HG03025 (cell line): ENCODE results near the gene TSC22D1.
"Not testable (repeated sequence)": the region's sequence is repeated elsewhere in the genome, so short reads cannot be mapped to it uniquely, and the experiment has no call there.

Source experiments
- ATAC-seq: cut with Tn5 transposase; IDR thresholded peaks from one replicate; pipeline ENCODE4 v1.9.1; 2021; ENCODE audit warnings: mild to moderate bottlenecking, moderate library complexity; ENCODE audit not compliant: unreplicated experiment, low FRiP score

Gene TSC22D1

DNA sequence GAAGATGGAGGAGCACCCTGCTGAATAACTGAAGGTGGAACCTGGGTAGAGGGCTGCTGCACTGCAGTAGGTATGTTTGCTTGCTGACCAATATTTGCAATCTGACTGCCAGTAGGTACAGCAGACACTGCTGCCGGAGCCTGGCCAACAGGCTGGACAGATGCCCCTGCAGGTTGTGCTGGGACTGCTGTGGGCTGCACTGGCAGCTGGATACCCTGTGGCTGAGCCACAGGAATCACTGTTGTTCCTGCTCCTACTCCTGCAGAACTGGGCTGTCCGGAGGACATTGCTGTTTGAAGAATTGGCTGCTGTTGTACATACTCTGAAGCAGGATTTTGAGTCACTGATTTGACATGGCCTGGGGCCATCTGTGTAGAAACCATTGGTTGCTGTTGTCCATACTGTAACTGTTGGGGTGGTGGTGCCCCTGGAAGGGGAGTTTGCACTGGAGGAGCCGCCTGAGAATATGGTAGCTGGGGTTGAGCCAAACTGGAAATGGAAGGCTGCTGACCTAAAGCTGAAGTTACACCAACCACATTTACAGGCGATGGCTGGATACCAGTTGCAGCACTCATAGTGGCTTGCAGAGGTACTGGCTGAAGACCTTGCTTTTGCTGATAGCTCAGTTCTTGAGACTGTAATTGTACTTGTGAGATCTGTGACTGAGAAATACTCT is 2.2 kb downstream of the TSC22D1 start:
- ATAC-seq, result no peak

DNA sequence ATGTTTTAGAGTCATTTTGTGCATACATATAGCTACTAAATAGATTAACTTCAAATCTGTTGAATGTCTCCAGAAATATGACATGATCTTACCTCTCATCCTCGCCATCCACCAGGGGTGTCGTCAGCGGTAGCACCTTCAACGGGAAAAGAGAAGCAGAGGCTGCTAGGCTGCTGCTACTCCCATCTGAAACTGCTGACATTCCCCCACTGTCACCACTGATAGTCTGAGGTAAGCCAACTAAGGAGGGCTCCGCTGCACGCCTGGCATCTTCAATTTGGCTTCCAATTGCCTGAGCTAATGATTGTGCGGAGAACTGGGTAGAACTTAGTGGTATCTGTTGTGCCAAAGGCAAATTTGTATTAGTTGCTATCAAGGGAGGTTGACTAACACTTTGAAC is 3.1 kb downstream of the TSC22D1 start:
- ATAC-seq, result no peak

DNA sequence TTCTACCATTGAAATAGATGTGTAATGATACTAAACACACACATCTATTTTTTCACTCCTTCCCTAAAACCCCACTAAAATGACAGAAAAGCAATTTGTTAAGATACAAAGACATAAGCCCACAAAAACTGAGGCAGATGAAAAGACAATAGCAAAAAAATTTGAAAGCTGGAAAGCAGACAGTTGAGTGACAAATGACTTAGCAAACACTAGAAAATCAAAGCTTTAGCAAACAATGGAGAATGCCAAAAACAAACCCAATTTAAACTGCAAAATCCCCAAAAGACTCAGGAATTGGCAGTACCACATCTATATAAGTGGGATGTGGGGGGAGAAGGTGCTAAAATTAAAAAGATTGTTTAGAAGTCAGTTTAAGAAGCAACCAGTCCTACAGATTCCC is 9.5 kb downstream of the TSC22D1 start:
- ATAC-seq, result no peak

DNA sequence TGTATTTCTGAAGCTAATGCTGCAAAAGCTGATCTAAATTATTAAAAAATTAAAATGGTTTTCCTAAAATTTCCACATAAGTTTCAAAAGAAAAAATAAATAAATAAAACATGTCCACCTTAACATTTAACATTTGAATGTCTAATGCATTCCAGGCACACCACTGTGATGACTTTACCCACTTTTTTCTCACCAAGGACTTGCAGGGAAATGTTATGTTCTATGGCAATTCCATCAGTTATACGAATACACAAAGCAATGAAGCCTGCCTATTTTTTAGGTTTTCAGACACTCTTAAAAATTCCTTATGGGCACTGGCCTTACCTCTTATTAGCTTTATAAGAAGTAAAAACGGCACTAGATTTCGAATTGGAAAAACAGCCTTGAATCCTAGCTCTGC is 10.2 kb downstream of the TSC22D1 start:
- no peak for ATAC-seq

DNA sequence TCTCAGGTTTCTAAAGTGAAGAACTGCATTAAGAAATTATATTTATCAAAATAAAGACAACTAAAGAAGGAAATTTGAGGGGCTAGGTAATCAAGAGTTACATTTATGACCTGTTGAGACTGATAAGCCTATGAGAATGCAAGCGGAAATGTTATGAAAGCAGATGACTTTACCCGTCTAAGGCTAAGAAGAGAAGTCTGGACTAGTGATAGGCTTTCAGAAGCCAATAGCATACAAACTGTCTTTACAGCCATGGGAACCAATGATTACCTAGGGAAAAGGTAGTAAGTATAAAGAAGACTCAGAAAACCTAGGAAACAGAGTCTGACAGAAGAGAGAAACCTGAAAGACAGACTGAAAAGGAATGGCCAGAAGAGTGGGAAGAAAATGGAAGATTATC is 11.2 kb downstream of the TSC22D1 start:
- ATAC-seq, result no peak

DNA sequence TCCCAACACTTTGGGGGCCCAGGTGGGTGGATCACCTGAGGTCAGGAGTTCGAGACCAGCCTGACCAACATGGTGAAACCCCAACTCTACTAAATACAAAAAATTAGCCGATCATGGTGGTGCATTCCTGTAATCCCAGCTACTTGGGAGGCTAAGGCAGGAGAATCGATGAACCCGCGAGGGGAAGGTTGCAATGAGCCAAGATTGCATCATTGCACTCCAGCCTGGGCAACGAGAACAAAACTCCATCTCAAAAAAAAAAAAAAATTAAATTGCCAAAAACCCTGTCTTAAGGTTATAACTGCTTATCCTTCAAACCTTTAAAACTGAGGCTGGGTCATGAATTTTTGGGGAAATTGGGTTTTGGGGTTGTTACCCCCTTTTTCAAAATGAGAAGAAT is 13.3 kb downstream of the TSC22D1 start:
- not testable (repeated sequence) for ATAC-seq

DNA sequence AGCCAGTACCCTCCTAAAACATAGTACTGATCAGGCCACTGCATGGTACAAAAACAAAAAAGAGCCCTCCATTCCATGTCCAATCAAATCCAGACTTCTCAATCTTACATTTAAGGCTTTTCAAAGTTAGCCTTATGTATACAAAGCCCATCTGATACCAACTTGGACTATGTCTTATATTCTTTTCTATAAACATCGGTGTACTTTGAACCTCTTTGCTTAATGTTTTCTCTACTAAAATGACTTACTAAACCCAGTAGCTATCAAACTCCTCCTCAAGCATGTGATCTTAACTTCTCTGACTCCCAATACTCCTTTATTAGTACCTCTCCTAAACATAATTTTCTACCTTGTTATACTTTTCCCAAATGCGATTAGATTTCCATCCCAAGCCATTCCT is 14.8 kb downstream of the TSC22D1 start:
- no peak for ATAC-seq

DNA sequence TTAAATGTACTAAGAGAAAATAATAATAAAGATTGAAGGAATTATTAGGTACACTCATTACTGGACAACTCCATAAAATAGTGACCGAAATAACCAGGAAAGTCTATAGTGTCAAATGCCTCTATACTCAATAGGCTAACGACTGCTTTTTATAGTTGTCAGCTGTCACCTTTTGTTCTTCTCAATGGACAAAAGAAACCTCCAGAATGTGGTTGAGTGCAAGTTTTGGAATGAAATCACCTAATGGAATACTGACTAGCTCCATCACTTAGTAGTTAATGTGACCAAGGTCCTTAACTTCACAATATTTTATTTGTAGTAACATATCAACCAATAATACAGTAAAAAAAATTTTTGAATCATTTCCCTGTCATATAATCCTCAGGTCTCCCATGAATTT is 18.1 kb downstream of the TSC22D1 start:
- no peak for ATAC-seq

DNA sequence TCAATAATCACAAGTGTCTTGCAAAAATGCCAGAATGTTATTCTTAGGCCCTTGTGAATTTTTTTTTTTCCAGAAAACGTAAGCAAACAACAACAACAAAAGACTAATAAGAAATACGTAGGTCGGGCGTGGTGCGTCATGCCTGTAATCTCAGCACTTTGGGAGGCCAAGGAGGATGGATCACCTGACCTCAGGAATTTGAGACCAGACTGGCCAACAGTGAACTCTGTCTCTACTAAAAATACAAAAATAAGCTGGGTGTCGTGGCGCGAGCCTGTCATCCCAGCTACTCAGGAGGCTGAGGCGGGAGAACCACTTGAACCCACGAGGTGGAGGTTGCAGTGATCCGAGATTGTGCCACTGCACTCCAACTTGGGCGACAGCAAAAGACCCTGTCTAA is 20.9 kb downstream of the TSC22D1 start:
- ATAC-seq, result no peak

DNA sequence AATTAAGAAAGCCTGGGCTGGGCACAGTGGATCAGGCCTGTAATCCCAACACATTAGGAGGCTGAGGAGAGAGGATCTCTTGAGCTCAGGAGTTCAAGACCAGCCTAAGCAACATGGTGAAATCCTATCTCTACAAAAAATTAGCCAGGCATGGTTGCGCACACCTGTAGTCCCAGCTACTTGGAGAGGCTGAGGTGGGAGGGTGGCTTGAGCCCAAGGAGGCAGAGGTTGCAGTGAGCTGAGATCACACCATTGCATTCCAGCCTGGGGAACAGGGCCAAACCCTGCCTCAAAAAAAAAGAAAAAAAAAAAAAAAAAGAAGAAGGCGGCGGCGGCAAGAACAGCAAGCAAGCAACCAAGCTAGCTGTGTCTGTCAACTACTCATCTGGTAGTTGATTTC is 26.7 kb downstream of the TSC22D1 start:
- ATAC-seq, result no peak

DNA sequence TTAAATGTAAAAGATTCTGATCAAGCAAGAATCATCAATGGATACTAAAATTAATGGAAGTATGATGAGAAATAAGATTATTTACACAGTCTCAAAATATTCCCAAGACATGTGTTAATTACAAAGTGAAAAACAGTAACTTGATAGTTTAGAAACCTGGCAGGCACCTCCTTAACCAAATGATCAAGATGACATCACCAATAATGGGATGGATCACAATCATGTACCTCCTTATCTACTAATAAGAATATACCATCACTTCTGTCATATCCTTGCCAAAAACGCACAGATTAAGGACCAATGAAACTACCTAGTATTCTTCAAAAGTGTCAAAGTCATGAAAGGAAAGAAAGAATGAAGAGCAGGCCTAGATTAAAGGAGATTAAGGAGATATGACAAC is 30.0 kb downstream of the TSC22D1 start:
- no peak for ATAC-seq

DNA sequence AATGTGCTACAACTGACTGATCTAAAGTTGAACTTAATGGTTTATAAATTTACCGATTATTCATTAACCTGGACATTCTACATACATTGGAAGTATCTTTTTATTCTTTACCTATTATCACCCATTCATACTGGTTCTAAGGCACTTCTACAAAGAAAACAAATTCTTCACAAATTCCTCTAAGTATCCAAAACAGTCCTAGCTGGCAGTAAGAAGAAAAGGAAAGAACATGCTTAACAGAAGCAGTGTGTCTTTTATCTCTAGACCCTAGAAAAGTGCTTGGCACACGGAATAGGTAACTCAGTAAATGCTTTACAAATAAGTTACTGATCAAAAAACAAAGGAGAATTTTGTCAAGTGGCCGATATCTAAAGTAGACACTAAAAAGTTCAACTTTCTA is 32.8 kb downstream of the TSC22D1 start:
- ATAC-seq, result no peak

DNA sequence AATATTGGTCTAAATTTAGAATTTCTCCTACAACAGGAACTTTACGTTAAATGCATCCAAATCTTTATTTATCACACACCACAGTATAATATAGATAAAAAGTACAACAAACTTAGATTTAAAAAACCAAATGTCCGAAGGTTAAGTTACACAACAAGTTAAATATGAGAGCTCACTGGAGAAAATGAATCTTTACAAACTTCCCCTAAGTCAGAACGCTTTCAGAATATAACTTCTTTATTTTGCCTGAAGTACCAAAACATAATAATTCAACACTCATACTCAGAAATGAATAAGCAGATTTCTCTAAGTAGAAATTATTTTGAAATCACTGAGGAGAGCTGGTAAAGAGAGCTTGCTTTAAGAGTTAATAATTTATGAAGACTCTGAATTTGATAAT is 33.8 kb downstream of the TSC22D1 start:
- no peak for ATAC-seq

DNA sequence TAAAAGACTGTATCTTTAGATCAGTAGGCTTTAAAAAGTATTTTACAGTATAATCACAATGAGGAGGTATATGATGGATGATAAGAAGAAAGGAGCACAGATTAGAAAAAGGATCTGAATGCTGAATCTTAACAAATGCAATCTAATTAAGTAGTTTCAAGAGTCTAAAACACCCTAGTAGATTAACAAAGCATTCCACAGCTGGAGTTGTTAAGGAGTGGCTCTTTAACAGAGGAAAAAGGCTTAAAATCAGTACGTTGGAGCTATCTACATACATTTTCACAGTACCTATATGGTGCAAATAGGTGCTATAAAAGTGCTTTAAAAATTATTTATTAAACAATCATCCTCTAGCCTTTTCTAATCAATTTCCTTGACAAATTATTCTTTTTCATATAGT is 34.5 kb downstream of the TSC22D1 start:
- ATAC-seq, result no peak

DNA sequence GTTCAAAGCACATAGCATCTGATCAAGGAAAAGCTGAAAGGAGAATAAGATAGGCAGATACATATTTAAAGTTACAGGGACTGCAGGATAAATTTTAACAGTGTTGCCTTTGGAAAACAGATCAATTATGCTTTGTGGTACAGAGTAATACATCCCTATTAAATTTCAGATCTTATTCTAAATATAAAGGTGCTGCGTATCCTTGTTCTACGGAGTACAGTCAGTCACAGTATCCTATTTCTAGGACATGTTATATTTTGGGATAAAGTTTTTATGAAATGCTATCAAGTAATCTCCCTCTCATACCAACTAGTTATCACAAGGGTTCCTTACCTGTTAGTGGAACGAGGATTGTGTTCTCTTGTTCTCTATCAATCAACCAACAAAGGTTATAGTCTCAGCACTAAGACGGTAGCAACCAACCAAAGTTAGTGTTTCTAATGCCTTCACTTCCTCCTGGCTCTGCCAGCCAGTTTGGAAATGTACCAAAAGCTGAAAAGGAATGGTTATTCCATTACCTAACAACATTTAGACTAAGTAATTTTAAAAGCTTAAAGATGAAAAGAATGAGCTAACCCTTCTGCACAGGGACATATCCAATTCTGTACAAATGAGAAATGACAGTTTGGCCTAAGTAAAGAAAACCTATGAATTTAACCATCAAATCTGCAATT is 35.2 kb downstream of the TSC22D1 start:
- no peak for ATAC-seq

DNA sequence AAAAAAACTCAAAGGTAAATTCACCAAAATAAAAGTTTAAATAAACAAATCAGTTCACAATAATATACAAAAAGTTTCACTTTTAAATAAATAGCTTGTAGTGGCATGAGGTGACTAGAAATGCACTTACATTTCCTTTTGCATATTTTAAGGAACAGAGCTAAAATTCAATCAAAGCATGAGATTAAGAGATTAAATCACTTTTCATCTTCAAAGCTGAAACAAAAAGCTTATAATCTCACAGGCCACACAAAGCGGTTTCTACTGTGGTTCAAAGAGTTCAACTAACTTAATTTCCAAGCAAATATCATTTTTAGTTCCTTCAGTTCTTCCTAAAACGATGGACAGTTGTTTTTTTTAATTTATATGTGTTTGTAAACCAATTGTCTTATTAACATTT is 38.9 kb downstream of the TSC22D1 start:
- ATAC-seq, result no peak

DNA sequence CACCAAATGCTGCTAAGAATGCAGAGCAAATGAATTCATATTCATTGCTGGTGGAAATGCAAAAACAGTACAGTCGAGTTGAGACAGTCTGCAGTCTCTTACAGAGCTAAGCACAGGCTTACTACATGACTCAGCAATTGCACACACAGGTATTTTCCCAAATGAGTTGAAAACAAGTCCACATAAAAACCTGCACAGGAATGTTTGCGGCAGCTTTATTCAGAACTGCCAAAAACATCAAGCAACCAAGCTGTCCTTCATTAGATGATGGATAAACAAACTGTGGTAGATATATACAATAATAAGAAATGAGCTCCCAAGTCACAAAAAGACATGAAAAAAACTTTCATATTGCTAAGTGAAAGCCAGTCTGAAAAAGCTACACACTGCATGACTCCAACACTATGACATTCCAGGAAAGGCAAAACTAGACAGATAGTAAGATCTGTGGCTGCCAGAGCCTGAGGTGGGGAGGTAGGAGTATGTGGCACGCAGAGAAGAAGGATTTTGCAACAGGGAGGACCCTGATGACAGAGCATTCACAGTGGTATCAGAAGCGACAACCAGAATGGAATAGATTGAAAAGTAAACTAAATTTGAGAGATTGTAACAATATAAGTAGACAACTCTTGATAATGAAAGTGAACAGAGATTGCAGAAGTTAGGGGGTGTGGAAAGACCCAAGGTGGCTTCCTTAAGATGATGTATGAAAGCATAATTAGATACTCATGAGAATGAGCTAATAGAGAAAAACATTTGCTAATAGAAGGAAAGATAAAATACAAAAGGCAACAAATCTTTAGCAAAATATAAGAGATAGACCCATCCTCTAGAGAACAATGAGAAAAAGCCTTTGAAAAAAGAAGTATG is 52.7 kb downstream of the TSC22D1 start:
- no peak for ATAC-seq

DNA sequence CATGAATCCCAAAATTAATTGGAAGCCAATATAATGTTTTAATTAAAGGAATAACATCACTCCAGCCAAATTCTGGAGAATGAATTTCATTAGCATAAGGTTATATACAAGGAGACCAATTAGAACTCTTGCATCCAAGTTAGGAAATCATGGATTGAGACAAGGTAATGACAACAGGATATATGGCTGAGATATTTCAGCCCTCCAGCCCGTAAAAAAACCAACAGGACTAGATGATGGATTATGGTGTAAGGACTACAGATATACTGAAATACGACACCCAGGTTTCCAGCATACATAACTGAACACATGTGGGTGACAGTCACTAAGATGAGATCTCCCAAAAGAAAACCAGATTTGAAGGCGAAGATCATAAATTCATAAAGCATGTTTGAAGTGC is 56.5 kb downstream of the TSC22D1 start:
- no peak for ATAC-seq

DNA sequence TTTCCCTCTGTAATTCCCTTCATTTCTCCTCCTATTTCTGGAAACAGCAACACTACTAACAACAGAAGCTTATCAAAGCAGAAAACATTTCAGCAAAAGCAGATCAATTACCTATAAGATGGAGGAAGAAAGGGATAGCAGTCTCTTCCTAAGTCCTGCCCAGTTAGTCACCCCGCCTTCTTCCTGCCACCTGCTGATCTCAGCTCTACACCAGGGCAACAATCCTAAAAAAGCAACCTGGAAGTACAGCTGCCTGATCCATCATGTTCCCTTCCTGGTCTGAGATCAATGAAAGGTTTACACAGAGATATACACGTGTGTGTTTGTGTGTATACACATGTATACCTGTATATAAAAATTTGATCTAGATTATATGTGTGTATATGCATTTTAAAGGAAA is 59.4 kb downstream of the TSC22D1 start:
- ATAC-seq, result no peak

DNA sequence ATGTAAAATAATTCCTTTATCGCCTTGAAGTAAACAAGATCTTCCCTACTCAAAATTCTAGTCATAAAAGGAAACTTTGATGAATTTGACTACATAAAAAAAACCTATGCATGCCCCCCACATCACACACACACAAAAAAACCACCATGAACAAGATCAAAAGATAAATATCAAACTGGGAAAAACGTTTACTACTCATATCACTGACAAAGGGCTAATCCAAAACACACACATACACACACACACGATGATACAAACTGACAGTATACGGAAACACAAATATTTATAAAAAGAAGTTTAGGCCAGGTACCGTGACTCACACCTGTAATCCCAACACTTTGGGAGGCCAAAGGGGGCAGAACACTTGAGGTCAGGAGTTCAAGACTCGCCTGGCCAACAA is 61.9 kb downstream of the TSC22D1 start:
- ATAC-seq, result no peak

DNA sequence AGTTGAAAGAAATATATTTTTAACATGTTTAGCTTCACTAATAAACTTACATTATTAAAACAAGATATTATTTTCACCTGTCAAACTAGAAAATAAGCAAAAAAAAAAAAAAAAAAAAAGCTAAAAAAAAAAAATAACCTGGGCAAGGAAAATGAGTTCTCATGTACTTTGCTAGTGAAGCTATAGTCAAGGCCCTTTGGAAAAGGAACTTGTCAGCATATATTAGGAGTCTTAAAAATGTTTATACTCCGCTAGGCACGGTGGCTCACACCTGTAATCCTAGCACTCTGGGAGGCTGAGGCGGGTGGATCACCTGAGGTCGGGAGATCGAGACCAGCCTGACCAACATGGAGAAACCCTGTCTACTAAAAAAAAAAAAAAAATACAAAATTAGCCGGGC is 66.3 kb downstream of the TSC22D1 start:
- not testable (repeated sequence) for ATAC-seq
